Measurements from ENCODE around the gene SH3TC1. TPM values are rescaled to one million over a fixed set of nuclear protein-coding genes. Genes with fewer than 3 reads are reported as not detected.

Gene SH3TC1
- total RNA-seq, 4 donors from 2014 or later, result 10.1 to 15.9 (median 11.1) TPM

- no peak for DNase-seq (ENCODE audit: low spot score in 2 of 2)
- H3K4me3 ChIP-seq (ENCODE audit: low read depth, poor library complexity, severe bottlenecking), result no peak overlapping the region
- 89 to 90% methylated on average over 20 to 22 of the region's 22 CpGs for WGBS, 2 donors
- intact Hi-C loops (cut with DNase I; ENCODE audit: low total_unique reads), result no loop called here
- no peak for TF ChIP-seq CTCF (IDR thresholded peaks at IDR 0.05)
- no peak for TF ChIP-seq POLR2A (IDR thresholded peaks at IDR 0.05)
Observed at GRCh38 chr4:8279321-8280157, 80.4 kb downstream of the SH3TC1 start.

GRCh38 chr4:8280158-8280875, 81.2 kb downstream of the SH3TC1 start:
- no peak overlapping the region for H3K4me3 ChIP-seq (ENCODE audit: low read depth, poor library complexity, severe bottlenecking)
- TF ChIP-seq POLR2A (IDR thresholded peaks at IDR 0.05) (no peak), CTCF (IDR thresholded peaks at IDR 0.05) (no peak)
- DNase-seq (ENCODE audit: low spot score in 2 of 2), result no peak
- intact Hi-C loops (cut with DNase I; ENCODE audit: low total_unique reads), result no loop called here
- 91 to 92% methylated on average over 20 to 25 of the region's 25 CpGs for WGBS, 2 donors

GRCh38 chr4:8280876-8281440, 81.9 kb downstream of the SH3TC1 start:
- TF ChIP-seq CTCF (IDR thresholded peaks at IDR 0.05) (no peak), POLR2A (IDR thresholded peaks at IDR 0.05) (no peak)
- intact Hi-C loops (cut with DNase I; ENCODE audit: low total_unique reads), result no loop called here
- H3K4me3 ChIP-seq (ENCODE audit: low read depth, poor library complexity, severe bottlenecking), result no peak overlapping the region
- WGBS, 2 donors, result 79 to 84% methylated on average over 13 to 15 of the region's 15 CpGs
- no peak for DNase-seq (ENCODE audit: low spot score in 2 of 2)

GRCh38 chr4:8281519-8282133, 82.5 kb downstream of the SH3TC1 start:
- no peak overlapping the region for H3K4me3 ChIP-seq (ENCODE audit: low read depth, poor library complexity, severe bottlenecking)
- no peak for TF ChIP-seq CTCF (IDR thresholded peaks at IDR 0.05)
- TF ChIP-seq POLR2A (IDR thresholded peaks at IDR 0.05), result no peak
- intact Hi-C loops (cut with DNase I; ENCODE audit: low total_unique reads), result no loop called here
- peak in 1 of 2 donors; percentile 95 for DNase-seq (ENCODE audit: low spot score in 2 of 2)
- 26 to 62% methylated on average over 10 to 19 of the region's 19 CpGs for WGBS, 2 donors

GRCh38 chr4:8282134-8282641, 83.1 kb downstream of the SH3TC1 start:
- intact Hi-C loops (cut with DNase I; ENCODE audit: low total_unique reads), result no loop called here
- no peak for DNase-seq (ENCODE audit: low spot score in 2 of 2)
- TF ChIP-seq POLR2A (IDR thresholded peaks at IDR 0.05), result no peak
- TF ChIP-seq CTCF (IDR thresholded peaks at IDR 0.05), result no peak
- no peak overlapping the region for H3K4me3 ChIP-seq (ENCODE audit: low read depth, poor library complexity, severe bottlenecking)
- WGBS, 2 donors, result 90 to 92% methylated on average over 12 to 13 of the region's 14 CpGs
